DOHH2 (cell line): ENCODE data around the gene CBLN3.

Experiments
- CTCF ChIP-seq: fragments of 200-600 bp; sonication (generic); IDR thresholded peaks from one replicate; pipeline ENCODE4 v1.5.1; 2014; ENCODE audit warnings: antibody characterized with exemption, mild to moderate bottlenecking, low read depth, low read length; ENCODE audit not compliant: poor library complexity, severe bottlenecking
- EZH2phosphoT487 ChIP-seq: fragments of 200-600 bp; sonication (generic); IDR thresholded peaks from 2 replicates; pipeline ENCODE4 v1.6.1; 2017; ENCODE audit warnings: borderline replicate concordance, mild to moderate bottlenecking, antibody characterized with exemption, low read length, moderate library complexity, mixed read lengths

GRCh38 chr14:24456980-24457379, 27.5 kb upstream of the CBLN3 start:
- TF ChIP-seq CTCF (no peak), EZH2phosphoT487 (no peak)
